IMR-90 (cell line): Measurements from ENCODE around the gene COL6A6. TPM values are rescaled to one million over a fixed set of nuclear protein-coding genes. Genes with fewer than 3 reads are reported as not detected.

Experiments
- ATAC-seq: fragments of 200-7000 bp; cut with Tn5 transposase; 2 replicates; pipeline ENCODE4 v1.9.1; 2020; ENCODE audit warnings: low read depth, mild to moderate bottlenecking, moderate library complexity
- BruUV-seq: library from RNA; stranded (reverse); fragments of 400-500 nt; replicated peaks from 2 replicates; lab custom pipeline; 2021; lab: Mats Ljungman, UMichigan
- CTCF ChIA-PET: fragments of 300-600 bp; formaldehyde crosslinking; extraction: SDS; loops from one replicate; lab custom pipeline; 2021; ENCODE audit warnings: antibody characterized with exemption; lab: Yijun Ruan, JAX
- POLR2A ChIA-PET: fragments of 300-600 bp; sonication (Branson Sonifier 250); formaldehyde crosslinking; loops from one replicate; lab custom pipeline; 2022; ENCODE audit warnings: antibody characterized with exemption; ENCODE audit not compliant: unreplicated experiment; lab: Charles Lee
- DNase-seq: peaks from one replicate; pipeline ENCODE4 v3.0.0; 2013
- H2AFZ ChIP-seq: replicated peaks from 2 replicates; pipeline ENCODE3; 2013; ENCODE audit warnings: low read length, mild to moderate bottlenecking; ENCODE audit not compliant: poor library complexity
- H2AK5ac ChIP-seq: 2 replicates; pipeline ENCODE4 v1.6.1; 2013; ENCODE audit warnings: low read depth, low read length, inconsistent platforms
- H2AK9ac ChIP-seq: replicated peaks from 2 replicates; pipeline ENCODE3; 2013; ENCODE audit warnings: mild to moderate bottlenecking, low read depth, low read length, moderate library complexity; ENCODE audit not compliant: poor library complexity
- H2BK120ac ChIP-seq: 2 replicates; pipeline ENCODE4 v1.6.1; 2013; ENCODE audit warnings: low read depth, low read length, inconsistent platforms
- H2BK15ac ChIP-seq: 3 replicates; pipeline ENCODE4 v1.6.1; 2013; ENCODE audit warnings: low read depth, low read length, inconsistent platforms
- H2BK20ac ChIP-seq: 2 replicates; pipeline ENCODE4 v1.6.1; 2013; ENCODE audit warnings: low read depth, mild to moderate bottlenecking, inconsistent platforms, low read length, moderate library complexity
- H2BK5ac ChIP-seq: 2 replicates; pipeline ENCODE4 v1.6.1; 2013; ENCODE audit warnings: mild to moderate bottlenecking, low read depth, low read length, inconsistent platforms; ENCODE audit not compliant: poor library complexity, severe bottlenecking
- H3K14ac ChIP-seq: replicated peaks from 2 replicates; pipeline ENCODE4 v1.6.1; 2013; ENCODE audit warnings: low read depth, low read length, inconsistent platforms
- H3K18ac ChIP-seq: 2 replicates; pipeline ENCODE4 v1.6.1; 2013; ENCODE audit warnings: low read depth, low read length, control low read depth
- H3K23ac ChIP-seq: 2 replicates; pipeline ENCODE4 v1.6.1; 2013; ENCODE audit warnings: low read depth, low read length, inconsistent platforms
- H3K27ac ChIP-seq: 2 replicates; pipeline ENCODE4 v1.5.1; 2013; ENCODE audit warnings: mild to moderate bottlenecking, control low read depth, low read length; ENCODE audit not compliant: insufficient read depth
- H3K27me3 ChIP-seq: 2 replicates; pipeline ENCODE4 v1.6.1; 2013; ENCODE audit warnings: low read length; ENCODE audit not compliant: control insufficient read depth, insufficient read depth
- H3K36me3 ChIP-seq: 2 replicates; pipeline ENCODE4 v1.6.1; 2013; ENCODE audit warnings: low read length, mixed read lengths; ENCODE audit not compliant: control insufficient read depth, insufficient read depth
- H3K4ac ChIP-seq: 2 replicates; pipeline ENCODE4 v1.6.1; 2013; ENCODE audit warnings: low read depth, low read length, inconsistent platforms
- H3K4me1 ChIP-seq: 2 replicates; pipeline ENCODE4 v1.6.1; 2013; ENCODE audit warnings: low read length, mixed read lengths; ENCODE audit not compliant: control insufficient read depth, insufficient read depth
- H3K4me2 ChIP-seq: 2 replicates; pipeline ENCODE4 v1.6.1; 2013; ENCODE audit warnings: low read depth, mild to moderate bottlenecking, control low read depth, low read length, moderate library complexity
- H3K4me3 ChIP-seq: 2 replicates; pipeline ENCODE4 v1.5.1; 2013; ENCODE audit warnings: low read depth, mild to moderate bottlenecking, control low read depth, low read length, moderate library complexity; ENCODE audit not compliant: insufficient read depth
- H3K56ac ChIP-seq: 2 replicates; pipeline ENCODE4 v1.6.1; 2013; ENCODE audit warnings: low read length, inconsistent platforms; ENCODE audit not compliant: insufficient read depth; ENCODE audit errors: extremely low read depth
- H3K79me1 ChIP-seq, 2 experiments: 2 replicates each; pipeline ENCODE4 v1.6.1; 2013; ENCODE audit warnings: low read length in 2 of 2, inconsistent platforms in 1 of 2, low read depth in 1 of 2
- H3K9ac ChIP-seq: 2 replicates; pipeline ENCODE4 v1.6.1; 2013; ENCODE audit warnings: low read depth, low read length, control low read depth
- H3K9me1 ChIP-seq: 2 replicates; pipeline ENCODE4 v1.6.1; 2013; ENCODE audit warnings: low read length, inconsistent platforms; ENCODE audit not compliant: insufficient read depth
- H3K9me3 ChIP-seq: 2 replicates; pipeline ENCODE4 v1.6.1; 2013; ENCODE audit warnings: low read length; ENCODE audit not compliant: control insufficient read depth, insufficient read depth
- H4K20me1 ChIP-seq: 2 replicates; pipeline ENCODE4 v1.6.1; 2013; ENCODE audit warnings: low read length, inconsistent platforms; ENCODE audit not compliant: insufficient read depth
- H4K5ac ChIP-seq: 2 replicates; pipeline ENCODE4 v1.6.1; 2013; ENCODE audit warnings: mild to moderate bottlenecking, low read depth, low read length, control low read depth
- H4K8ac ChIP-seq, 2 experiments: 2 replicates each; pipeline ENCODE4 v1.6.1; 2013; ENCODE audit warnings: low read depth in 2 of 2, low read length in 2 of 2, control low read depth in 1 of 2, inconsistent platforms in 1 of 2
- H4K91ac ChIP-seq: 2 replicates; pipeline ENCODE4 v1.6.1; 2013; ENCODE audit warnings: low read depth, low read length, inconsistent platforms; ENCODE audit not compliant: insufficient read depth
- MAZ ChIP-seq: IDR thresholded peaks from 2 replicates; pipeline ENCODE4 v1.6.1; 2012; ENCODE audit warnings: low read depth, mild to moderate bottlenecking, low read length, improper control_type of control experiment, moderate library complexity, borderline replicate concordance
- WGBS, 2 experiments: methylation state at CpG; one replicate each; pipeline versions ENCODE4 v1.1.5 to v1.1.7; 2013; ENCODE audit warnings: missing lambda C conversion rate in 2 of 2; ENCODE audit not compliant: insufficient read length in 1 of 2; ENCODE audit errors: extremely low coverage in 2 of 2; 5-methylcytosine and 5-hydroxymethylcytosine counted together
- dilution Hi-C: fragments of 300-500 bp; cut with HindIII; formaldehyde crosslinking; loops from one replicate; pipeline ENCODE4 v1.14.3; 2018; ENCODE audit warnings: low sequenced_read_pairs; ENCODE audit not compliant: unreplicated experiment
- in situ Hi-C: fragments of 300-500 bp; cut with MboI; formaldehyde crosslinking; loops from 3 replicates; pipeline ENCODE4 v1.14.3; 2019; ENCODE audit warnings: low sequenced_read_pairs, inconsistent platforms, mixed read lengths
- intact Hi-C: fragments of 100-400 bp; cut with micrococcal nuclease; formaldehyde crosslinking; loops from 2 replicates; pipeline ENCODE4 v1.10.0; 2022
- polyA plus RNA-seq, 3 experiments: library from polyadenylated mRNA; depleted of rRNA; stranded (reverse); fragments of >200 nt; gene quantifications; 2 replicates each; pipeline ENCODE4 v1.2.3, GENCODE V29; 2012; ENCODE audit warnings: low replicate concordance in 1 of 3
- total RNA-seq: library from RNA; depleted of rRNA; stranded (reverse); fragments of >200 nt; gene quantifications from 2 replicates; pipeline ENCODE4 v1.2.3, GENCODE V29; 2012

COL6A6 gene
- total and polyA plus RNA-seq, 2 of the 4 experiments (the other 2 are of a cell fraction), result not detected

DNA sequence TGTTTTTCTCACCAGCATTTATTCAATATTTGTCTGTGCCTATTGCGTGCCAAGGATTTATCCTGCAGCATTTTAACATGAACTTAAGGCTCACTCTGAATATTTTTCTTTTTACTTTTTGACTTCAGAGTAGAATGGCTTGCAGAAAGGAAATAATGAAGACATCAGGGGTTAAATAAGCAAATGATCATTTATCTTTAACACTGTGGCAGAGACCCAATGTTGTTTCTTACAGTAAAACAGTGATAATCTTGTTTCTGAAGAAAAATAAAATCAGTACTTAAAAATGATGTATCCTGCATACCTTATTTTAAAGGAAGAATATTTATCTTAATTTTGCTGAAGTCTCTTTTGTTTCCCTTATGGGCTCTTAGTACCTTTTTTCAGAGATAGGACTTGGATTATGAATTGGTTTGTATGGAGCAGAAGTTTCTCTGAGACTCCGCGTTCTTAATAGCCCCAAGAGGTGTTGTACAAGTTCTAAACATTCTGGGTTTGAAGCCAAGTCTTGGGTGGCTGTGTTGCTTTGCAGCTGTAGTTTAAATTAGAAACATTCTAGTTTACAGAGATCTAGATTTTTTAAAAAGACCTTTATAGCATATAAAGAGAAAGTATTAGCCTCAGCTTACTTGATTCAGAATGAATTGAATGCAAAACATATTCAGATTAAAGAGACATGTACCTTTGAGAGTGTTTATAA is 40.5 kb downstream of the COL6A6 start:
- no peak overlapping the region for H3K56ac ChIP-seq
- H3K18ac ChIP-seq, result no peak overlapping the region
- H3K4ac ChIP-seq, result no peak overlapping the region
- no peaks in the 10 kb centered on the region for H3K27me3 ChIP-seq
- no peak for ATAC-seq
- in situ Hi-C loops, result no loop called here
- H3K9ac ChIP-seq, result no peak overlapping the region
- H4K91ac ChIP-seq, result no peak overlapping the region
- H3K14ac ChIP-seq, result no peak overlapping the region
- WGBS, 2 experiments, result no CpG with 5 or more reads among the region's 3 CpGs
- H3K23ac ChIP-seq, result no peak overlapping the region
- no peak overlapping the region for H2AK5ac ChIP-seq
- no peak overlapping the region for H3K4me2 ChIP-seq
- ChIA-PET CTCF (no interaction called here), POLR2A (no interaction called here)
- TF ChIP-seq MAZ, result no peak
- no peak for DNase-seq
- no peaks in the 10 kb centered on the region for H3K4me1 ChIP-seq
- no peak overlapping the region for H2BK120ac ChIP-seq
- dilution Hi-C loops, result no loop called here
- no peak overlapping the region for H2AK9ac ChIP-seq
- H3K9me3 ChIP-seq, result peaks cover 3% of the 10 kb centered on the region; the same call in 1 of the 2 replicates
- no peak overlapping the region for H2BK20ac ChIP-seq
- no peak overlapping the region for H3K4me3 ChIP-seq
- no peak overlapping the region for H3K27ac ChIP-seq
- no peaks in the 10 kb centered on the region for H3K36me3 ChIP-seq
- intact Hi-C loops, result no loop called here
- no peak overlapping the region for H4K5ac ChIP-seq
- H4K8ac ChIP-seq, result no peak overlapping the region
- H4K20me1 ChIP-seq, result no peaks in the 10 kb centered on the region
- no TSS peak for BruUV-seq
- H2BK15ac ChIP-seq, result no peak overlapping the region
- no peaks in the 10 kb centered on the region for H3K79me1 ChIP-seq
- H2AFZ ChIP-seq, result no peak overlapping the region
- no peak overlapping the region for H2BK5ac ChIP-seq
- H3K9me1 ChIP-seq, result no peaks in the 10 kb centered on the region
